ENCODE measurements around the gene USP47.

GRCh38 chr11:11978098-11978637 lies 136.4 kb downstream of the USP47 start:
- TF ChIP-seq CTCF (conservative IDR thresholded peaks at IDR 0.05; ENCODE audit: low read depth, low read length) = no peak
- TF ChIP-seq EZH2 (IDR thresholded peaks at IDR 0.05; ENCODE audit: low read length, unreplicated experiment) = no peak
- no peak for TF ChIP-seq EZH2phosphoT487 (IDR thresholded peaks at IDR 0.05; ENCODE audit: borderline replicate concordance, low read length)

All from PC-3 (cell line).